Epithelial cell of proximal tubule (primary cell): ENCODE data around the gene GIPC1. TPM values are rescaled to one million over a fixed set of nuclear protein-coding genes. Genes with fewer than 3 reads are reported as not detected.
A peak's percentile ranks its signal among the peaks of the same experiment; 100 is the strongest.
"Not testable (repeated sequence)": the region's sequence is repeated elsewhere in the genome, so short reads cannot be mapped to it uniquely, and the experiment has no call there.

Experiments used
- DNase-seq: peaks from one replicate; pipeline ENCODE4 v3.0.0-alpha.2; 2011; ENCODE audit warnings: low read depth
- H3K4me3 ChIP-seq: 2 replicates; pipeline ENCODE4 v1.5.1; 2011; ENCODE audit warnings: low read depth, mild to moderate bottlenecking, low read length
- total RNA-seq: library from RNA; depleted of rRNA; stranded (reverse); fragments of >200 nt; gene quantifications from 2 replicates; pipeline ENCODE4 v1.2.3, GENCODE V29; 2015
- TF ChIP-seq, protein P1 (sequence below): conservative IDR thresholded peaks from 2 replicates; pipeline ENCODE4 v1.5.1; 2012; ENCODE audit warnings: low read depth, mild to moderate bottlenecking, low read length

GIPC1 gene, protein sequence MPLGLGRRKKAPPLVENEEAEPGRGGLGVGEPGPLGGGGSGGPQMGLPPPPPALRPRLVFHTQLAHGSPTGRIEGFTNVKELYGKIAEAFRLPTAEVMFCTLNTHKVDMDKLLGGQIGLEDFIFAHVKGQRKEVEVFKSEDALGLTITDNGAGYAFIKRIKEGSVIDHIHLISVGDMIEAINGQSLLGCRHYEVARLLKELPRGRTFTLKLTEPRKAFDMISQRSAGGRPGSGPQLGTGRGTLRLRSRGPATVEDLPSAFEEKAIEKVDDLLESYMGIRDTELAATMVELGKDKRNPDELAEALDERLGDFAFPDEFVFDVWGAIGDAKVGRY
- 208 and 218 TPM in 2 replicates for total RNA-seq

DNA sequence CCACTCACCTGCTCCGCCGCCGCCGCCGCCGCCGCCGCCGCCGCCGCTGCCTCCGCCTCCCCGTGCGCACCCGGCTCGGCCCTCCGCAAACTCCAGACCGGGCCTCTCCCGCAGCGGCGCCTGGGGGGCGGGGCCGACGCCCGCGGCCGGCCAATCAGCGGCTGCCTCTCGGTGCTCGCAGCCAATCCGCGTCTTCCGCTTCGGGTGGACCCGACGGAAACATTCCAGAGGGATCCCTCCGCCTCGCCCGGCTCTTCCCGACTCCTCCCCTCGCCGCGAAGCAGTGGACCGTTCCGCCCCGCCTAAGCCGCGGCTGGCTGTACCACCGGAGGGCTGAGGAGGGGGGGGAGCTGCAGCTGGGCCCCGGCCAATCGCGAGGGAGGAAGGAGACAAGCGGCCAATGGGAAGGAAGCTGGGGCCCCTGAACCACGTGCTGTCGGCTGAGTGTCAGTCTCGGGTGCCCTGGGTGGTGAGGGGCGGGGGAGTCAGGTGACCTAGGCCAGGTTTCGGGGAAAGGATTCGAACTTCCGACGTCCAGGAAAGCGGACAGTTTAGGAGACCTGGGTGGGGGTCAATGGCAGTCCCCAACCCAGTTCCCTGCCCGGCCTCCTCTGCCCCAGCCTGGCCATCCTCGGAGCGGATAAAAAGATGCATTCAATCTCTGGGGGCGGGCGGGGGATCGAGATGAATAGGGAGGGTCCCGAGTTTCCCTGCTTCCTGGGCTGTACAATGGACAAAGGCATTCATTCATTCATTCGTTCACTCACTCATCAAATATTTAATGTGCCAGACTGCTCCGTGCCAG, at the start of gene GIPC1:
Gene GIPC1 (minus strand): TSS at position 99 of the 805 bp plus-strand sequence. CDS start 13,151 bp downstream, outside the sequence.
- H3K4me3 ChIP-seq = peak within 1 kb of the TSS; percentile 74
- TF ChIP-seq, protein P1, sequence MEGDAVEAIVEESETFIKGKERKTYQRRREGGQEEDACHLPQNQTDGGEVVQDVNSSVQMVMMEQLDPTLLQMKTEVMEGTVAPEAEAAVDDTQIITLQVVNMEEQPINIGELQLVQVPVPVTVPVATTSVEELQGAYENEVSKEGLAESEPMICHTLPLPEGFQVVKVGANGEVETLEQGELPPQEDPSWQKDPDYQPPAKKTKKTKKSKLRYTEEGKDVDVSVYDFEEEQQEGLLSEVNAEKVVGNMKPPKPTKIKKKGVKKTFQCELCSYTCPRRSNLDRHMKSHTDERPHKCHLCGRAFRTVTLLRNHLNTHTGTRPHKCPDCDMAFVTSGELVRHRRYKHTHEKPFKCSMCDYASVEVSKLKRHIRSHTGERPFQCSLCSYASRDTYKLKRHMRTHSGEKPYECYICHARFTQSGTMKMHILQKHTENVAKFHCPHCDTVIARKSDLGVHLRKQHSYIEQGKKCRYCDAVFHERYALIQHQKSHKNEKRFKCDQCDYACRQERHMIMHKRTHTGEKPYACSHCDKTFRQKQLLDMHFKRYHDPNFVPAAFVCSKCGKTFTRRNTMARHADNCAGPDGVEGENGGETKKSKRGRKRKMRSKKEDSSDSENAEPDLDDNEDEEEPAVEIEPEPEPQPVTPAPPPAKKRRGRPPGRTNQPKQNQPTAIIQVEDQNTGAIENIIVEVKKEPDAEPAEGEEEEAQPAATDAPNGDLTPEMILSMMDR = no peak
- peak; percentile 76 for DNase-seq

DNA sequence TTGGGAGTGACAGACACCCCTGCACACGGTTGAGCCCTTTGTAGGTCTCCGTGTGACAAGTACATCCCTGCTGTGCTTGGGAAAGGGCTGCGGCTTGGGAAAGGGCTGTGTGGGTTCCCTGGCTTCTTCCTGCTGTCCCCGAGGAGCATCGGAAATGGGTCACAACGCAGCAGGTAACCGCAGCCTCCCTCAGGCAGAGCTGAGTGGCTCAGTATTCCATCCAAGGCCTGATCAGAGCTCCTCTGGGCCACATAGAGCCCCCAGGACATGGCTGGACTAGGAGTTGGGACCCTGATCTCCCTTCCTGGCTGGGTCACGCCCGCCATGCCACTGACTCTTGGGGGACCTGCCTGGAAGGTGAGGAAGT, 49.8 kb upstream of the GIPC1 start:
- TF ChIP-seq, protein P1 = no peak
- DNase-seq = no peak
- peak overlapping the region; percentile 11 for H3K4me3 ChIP-seq

DNA sequence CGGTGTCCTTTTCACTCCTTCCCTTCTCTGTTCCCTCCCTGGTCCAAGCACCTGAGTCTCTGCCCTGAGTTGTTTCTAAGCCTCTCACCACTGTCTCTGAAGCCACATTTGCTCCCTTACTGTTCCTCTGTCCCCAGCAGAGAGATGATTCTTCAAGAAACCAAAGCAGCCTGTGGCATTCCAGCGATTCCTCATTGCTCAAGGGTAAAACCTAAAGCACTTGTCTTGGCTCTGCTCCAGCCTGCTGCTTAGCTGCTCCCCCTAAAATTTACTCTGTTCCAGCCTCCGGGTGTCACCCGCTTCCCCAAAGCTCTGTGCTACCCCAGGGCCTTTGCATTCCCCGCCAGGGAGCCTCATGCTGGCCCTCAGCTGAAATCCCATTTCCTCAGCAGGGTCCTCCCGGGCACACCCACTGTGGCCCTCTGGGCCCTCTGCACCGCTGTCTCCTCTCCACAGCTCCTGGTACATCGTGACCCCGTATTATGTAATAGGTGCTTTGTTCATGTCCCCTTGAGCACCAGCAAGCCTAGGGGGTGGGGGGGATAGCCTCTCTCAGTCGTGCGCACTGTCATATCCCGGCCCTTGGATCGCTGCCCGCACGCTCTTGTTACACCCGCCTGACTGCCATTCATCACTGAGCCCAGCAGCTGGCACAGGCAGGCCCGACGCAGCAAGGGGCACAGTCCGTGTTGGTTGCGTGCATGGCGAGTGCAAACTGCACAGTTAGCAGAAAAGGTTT, 49.2 kb upstream of the GIPC1 start:
- TF ChIP-seq, protein P1 = no peak
- H3K4me3 ChIP-seq = peak overlapping the region; percentile 11
- DNase-seq = no peak

DNA sequence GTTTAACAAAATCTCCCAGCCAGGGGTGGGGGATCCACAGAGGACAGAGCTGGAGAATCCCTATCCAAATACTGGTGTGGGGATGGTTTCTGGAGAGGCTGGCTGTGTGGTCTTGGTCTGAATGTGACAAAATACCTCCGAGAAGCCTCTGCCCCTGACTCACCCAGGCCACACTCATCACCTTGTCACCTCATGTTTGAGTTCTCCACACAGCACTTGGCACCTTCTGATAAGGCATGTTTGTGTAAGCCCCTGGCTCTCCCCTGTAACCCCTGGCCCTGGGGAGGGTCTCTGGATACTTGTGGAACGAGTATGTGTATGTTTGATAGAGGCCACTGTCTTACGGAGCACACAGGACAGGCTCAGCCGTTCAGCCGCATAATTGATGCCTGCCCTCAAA, 48.1 kb upstream of the GIPC1 start:
- TF ChIP-seq, protein P1 = no peak
- H3K4me3 ChIP-seq = no peak overlapping the region
- DNase-seq = no peak

DNA sequence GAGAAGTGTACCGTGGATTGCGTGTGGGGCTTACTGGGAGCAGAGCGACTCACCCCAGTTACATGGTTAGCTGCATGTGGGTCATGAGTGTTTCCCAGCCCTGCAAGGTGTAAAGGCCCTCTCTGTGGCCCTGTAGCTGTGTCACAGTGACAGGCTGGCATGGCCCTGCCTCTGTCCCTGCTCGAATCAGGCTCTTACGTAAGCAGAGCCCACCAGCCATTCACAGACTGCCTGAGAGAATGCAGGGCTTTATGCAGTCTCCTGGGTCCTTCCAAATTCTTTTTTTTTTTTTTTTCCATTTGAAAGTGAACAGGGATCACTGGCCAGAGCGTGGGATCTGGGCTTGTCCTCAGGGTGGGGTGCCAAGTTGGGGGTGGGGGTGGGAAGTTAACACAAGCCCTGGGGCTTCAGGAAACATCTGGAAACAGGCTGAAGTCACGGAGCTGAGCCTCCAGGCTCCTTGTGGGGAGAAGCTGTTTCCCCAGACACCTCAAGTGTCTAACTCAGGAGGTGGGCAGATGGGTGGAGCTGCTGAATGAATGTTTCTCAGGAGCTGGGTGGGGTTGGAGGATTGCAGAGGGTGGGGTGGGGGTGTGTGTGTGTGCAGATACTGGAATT, 46.9 kb upstream of the GIPC1 start:
- no peak for DNase-seq
- TF ChIP-seq, protein P1 = no peak
- H3K4me3 ChIP-seq = no peak overlapping the region

DNA sequence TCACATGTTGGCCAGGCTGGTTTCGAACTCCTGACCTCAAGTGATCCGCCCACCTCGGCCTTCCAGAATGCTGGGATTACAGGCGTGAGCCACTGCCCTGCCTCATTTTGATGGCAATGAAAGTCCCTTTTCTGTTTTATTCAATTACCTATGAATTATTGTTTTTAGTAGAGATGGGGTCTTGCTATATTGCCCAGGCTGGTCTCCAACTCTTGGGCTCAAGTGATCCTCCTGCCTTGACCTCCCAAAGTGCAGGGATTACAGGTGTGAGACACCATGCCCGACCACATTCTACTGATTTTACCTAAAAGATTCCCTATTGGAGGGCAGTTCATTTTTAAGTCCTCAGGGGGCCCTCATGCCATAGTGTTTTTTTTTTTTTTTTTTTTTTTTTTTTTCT, 46.1 kb upstream of the GIPC1 start:
- DNase-seq, H3K4me3 ChIP-seq: not testable (repeated sequence)
